ENCODE results near the gene FABP3.
A peak's percentile ranks its signal among the peaks of the same experiment; 100 is the strongest.
"Not testable (repeated sequence)": the region's sequence is repeated elsewhere in the genome, so short reads cannot be mapped to it uniquely, and the experiment has no call there.

Gene FABP3

DNA sequence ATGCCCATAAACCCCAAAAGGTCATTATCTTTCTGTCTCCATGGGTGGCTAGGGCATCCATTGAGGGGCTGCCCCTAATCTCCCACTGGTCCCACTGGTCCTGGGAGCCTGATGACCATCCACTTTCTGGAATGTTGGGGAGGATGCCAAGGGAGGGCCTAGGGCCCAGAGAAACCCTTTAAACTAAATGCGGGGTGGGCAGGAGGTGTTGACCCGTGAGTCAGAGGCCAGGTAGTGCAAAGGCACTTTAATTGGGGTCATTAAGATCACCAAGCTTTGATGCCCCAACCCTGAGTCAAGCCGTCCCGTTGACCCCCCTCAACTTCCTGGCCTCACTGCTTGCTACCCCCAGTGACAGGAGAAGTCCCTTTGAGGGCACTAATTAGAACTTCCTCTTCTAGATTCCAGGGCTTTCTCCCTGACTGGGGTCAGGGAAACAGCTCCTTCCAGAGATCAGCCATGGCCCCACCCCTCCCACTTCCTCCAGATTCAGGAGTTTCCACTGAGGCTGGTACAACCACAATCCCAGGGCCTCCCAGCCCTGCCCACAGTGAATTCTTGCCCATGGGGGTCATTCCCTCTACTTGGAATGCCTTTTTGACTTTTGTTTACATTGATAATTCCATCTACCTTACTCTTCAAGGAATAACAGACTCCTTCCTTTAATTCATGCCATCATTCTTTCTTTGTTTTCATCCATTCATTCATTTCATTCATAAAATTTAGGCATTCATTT is 24.7 kb upstream of the FABP3 start:
- no peak for DNase-seq

DNA sequence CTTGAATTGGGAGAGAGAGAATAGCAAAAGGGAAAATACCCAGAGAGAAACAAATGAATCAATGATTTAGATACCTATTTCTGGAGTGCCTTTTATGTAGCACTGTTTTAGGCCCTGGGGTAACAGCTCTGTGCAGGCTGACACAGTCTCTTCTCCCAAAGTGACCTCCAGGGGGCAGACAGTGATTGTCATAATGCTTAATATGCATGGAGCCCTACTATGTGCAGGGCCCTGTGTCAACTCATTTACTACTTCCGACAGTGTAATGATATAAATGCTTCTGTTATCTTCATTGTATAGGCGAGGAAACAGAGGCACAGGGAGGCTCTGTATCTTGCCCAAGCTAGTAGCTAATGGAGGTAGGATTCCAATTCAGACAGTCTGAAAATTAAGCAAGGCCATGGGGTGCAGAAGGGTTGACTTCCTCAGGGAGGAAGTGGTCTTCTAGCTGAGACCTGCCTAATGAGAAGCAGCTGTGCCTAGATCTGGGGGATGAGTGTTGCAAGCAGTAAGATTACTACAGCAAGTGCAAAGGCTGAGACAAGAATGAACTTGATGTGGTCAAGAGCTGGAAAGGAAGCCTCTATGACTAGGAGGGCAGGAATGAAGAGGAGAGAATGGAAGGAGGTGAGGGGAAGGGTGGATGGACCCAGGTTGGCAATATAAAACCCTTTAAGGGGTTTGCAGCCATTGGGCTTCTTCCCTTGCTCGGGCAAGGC is 23.9 kb upstream of the FABP3 start:
- DNase-seq: no peak

DNA sequence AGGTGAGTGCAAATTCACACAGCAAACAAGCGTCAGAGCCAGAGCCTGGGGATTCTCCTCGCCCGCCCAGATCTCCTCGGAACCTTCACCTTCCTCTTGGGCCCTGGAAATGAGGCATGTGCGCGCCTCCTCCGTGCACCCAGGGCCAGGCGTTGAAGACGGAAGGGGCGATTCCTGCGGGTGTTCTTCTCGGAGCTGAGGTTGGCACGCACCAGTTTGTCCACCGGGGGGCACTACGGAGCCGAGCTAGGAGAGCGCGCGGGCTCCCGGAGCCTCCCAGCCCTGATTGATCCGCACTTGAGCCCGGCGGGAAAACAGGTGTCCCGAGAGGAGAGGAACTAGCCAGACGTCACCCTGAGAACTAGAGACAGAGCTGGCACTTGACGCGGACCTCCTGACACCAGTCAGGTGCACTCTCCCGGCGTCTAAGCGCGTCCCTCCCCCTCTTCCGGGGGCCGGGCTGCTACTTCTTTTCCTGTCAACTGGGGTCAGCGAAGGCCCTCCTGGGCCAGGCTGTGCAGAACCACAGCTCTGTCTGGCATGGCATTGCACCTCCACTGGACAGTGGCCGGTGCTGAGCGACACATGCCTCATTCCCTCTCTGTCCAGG is 21.8 kb upstream of the FABP3 start:
- peak; percentile 84 for DNase-seq

DNA sequence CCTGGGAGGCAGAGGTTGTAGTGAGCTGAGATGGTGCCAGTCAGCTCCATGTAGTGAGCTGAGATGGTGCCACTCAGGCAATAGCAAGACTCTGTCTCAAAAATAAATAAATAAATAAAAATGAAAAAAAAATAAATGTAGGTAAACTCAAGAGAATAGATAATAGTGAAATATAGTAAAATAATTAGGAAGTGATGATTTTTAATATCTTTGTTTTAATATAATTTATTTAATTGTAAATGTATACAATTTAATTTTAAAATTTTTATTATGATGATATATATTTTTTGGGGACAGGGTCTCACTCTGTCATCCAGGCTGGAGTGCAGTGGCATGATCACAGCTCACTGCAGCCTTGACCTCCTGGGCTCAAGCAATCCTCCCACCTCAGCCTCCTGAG is 20.6 kb upstream of the FABP3 start:
- DNase-seq: no peak

DNA sequence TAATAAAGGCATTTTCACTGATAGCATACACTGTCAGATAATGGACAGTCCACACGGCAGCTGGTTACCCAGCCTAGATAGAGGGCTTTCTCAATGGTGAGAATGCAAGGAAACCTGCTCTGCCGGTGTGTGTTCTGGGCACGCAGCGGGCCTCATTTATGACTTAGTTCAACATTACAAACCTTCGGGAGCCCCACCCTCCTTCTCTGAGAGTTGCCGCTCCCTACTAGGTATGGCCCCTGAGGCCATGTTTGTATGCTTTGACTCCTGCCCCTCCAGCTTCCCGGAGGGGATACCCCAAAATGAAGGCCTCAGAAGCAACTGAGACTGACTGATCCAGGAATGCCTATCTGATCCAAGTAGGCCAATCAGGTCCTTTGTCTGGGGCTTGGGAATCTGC is 17.2 kb upstream of the FABP3 start:
- no peak for DNase-seq

DNA sequence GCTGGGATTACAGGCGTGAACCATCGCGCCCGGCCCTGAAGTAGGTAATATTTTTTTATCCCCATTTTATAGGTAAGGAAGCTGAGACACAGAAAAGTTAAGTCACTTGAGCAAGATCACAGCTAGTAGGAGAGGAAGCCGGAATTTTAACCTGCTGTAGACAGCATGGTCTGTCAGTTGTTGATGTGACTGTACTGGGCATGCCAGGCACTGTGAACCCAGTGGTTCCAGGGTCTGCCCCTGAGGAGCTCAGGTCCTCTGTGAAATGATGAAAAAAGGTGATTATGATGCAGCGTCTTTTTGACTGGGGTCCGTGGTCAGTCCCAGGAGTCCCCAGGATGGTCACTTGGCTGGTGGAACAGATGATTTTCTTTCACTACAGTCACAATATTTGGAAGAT is 16.7 kb upstream of the FABP3 start:
- no peak for DNase-seq

DNA sequence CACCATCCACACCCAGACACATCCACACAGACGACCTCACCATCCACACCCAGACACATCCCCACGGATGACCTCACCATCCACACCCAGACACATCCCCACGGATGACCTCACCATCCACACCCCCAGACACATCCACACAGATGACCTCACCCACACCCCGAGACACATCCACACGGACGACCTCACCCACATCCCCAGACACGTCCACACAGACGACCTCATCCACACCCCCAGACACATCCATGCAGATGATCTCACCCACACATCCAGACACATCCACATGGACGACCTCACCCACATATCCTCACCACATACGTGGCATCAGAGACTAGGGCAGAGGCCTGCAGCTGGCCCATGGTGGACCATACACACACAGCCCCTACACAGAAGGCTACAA is 14.7 kb upstream of the FABP3 start:
- DNase-seq: no peak

DNA sequence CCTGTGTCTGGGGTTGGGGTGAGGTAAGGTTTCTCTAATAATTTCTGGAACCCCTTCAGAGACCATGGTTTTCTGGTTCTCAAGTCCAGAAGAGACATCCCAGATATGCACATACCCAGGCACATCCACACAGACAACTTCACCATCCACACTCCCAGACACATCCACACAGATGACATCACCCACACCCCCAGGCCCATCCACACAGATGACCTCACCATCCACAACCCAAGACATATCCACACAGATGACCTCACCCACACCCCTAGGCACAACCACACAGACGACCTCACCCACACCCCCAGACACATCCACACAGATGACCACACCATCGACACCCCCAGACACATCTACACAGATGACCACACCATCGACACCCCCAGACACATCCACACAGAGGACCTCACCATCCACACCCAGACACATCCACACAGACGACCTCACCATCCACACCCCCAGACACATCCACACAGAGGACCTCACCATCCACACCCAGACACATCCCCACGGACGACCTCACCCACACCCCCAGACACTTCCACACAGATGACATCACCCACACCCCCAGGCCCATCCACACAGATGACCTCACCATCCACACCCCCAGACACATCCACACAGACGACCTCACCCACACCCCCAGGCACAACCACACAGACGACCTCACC is 13.8 kb upstream of the FABP3 start:
- DNase-seq: not testable (repeated sequence)

DNA sequence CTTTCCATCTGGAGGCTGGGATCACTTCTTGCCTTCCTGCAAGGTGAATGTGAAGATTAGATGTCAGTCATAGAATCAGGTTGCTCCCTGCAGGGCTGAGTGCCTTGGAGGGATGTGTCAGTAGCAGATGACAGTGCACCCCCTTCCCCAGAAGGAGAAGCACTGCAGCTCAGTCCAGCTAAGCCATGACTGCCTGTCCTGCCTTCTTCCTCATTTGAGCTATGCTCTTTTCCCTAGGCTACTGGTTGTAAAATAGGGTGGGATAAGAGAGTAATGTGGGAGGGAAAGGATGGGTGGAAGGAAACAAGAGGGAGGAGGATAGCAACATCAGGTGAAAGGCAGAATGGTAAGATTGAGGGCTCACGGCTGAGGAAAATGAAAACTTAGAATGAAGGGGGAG is 11.1 kb upstream of the FABP3 start:
- no peak for DNase-seq

DNA sequence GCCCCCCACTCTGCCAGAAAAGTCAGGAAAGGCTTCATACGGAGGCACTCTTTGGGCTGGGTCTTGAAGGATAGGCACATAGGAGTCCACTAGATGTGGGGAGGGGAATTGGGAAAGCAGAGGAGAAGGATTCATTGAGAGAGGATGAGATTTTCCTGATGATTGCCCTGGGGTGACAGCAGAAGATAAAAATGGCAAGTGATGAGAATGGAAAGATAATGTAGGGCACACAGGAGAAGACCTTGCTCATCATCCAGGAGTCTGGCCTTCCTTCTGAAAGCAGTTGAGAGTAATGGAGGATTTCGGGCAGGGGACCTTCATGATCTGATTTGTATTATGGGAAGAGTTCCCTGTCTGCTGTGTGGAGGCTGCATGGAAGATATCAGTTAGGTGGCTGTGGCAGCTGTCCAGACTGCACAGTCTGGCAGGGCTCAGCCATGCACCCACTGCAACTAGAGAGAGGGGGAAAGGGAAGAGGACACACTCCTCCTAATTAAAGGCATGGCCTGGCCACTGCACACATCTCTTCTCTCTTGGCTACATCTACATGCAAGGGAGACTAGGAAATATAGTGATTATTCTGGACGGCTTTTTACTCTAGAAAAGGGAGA is 9.6 kb upstream of the FABP3 start:
- no peak for DNase-seq

DNA sequence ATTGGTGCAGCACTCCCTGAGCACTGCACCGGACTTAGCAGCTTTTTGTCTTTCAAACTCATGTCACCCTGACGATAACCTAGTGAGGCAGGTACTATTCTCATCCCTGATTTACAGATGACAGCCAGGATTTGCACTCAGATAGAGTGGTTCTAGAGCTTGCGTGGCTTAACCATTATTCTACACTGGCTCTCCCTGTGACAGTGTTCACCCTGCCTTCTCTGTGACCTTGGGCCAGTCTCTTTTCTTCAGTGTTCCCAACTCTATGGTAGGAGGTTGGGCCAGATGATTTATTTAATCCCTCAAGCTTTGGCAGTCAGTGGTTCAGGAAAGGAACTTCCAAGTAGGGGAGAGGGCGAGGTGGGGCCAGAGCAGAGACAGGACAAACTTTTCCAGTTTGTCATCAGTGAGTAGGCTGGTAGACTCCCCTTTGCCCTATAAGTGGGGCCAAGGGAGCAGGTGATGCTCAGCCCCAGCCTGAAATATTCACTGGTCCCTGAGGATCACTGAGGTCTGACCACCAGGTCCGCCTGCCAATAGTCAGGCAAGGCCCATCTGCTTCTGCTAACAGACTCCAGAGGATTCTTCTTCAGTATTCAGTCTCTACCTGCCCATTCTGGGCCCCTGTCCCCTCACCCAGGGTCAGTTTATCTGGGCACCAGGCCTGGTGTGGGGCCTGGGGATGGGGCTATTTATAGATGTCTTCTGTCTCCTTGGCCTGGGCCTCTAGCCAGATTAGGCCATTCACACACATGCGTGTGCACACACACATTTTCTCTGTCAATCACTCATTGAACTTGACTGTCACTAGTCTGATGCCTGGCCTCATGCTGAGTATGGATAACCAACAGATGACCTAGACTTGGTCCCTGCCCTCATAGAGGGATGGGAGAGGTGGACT is 8.8 kb upstream of the FABP3 start:
- DNase-seq: no peak

DNA sequence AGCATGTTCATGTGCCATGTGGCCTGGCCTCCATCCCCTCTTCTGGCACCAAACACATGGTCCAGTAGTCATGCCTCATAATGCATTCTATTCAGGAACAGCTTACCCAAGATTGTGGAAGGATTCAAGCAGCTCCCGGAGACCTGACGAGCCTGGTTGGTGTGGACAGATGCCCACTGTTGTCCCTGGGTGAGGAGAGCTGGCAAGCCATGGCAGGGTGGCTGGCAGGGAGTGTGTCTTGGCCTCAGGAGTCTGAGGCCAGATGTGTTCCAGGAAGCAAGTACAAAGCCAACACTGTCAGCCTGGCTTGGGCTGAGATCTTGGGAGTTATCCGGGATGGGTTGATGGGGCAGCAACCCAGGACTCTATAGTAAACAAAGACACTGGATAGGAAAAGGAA is 7.3 kb upstream of the FABP3 start:
- DNase-seq: no peak

DNA sequence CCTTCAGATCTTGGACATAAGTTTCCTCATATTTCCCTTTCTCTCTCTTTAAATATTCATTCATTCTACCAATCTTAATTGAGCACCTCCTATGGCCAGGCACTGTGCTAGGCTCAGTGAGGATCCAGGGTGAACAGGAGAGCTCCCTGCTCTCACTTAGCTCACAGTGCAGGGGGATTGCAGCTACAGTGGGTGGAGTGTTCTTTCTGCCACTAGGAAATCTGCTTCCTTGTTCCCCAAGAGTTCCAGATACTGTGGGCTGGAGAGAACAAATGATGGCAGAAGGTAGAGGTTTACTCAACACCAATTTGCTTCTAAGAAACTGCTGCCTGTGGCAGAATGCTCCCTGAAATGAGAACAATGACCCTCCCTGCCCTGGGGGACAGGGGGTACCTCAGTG is 5.1 kb upstream of the FABP3 start:
- no peak for DNase-seq

DNA sequence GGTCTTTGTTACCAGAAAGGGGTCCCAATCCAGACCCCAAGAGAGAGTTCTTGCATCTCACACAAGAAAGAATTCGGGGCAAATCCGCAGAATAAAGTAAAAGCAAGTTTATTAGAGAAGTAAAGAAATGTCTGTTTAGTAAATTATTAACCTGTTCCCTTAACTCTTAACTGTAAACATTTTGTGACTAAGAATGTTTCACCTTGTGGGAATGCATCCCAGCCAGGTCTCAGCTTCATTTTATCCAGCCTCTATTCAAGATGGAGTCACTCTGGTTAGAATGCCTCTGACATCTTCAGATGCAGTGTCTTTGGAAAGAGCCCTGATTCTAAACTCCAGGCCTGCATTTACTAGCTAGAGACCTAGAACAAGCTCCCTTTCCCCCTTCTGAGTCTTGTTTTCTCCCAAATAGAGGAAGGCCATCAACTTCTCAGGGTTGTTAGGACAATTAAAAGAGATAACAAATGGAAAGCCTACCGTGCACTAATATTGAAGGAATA is 4.5 kb upstream of the FABP3 start:
- DNase-seq: no peak

DNA sequence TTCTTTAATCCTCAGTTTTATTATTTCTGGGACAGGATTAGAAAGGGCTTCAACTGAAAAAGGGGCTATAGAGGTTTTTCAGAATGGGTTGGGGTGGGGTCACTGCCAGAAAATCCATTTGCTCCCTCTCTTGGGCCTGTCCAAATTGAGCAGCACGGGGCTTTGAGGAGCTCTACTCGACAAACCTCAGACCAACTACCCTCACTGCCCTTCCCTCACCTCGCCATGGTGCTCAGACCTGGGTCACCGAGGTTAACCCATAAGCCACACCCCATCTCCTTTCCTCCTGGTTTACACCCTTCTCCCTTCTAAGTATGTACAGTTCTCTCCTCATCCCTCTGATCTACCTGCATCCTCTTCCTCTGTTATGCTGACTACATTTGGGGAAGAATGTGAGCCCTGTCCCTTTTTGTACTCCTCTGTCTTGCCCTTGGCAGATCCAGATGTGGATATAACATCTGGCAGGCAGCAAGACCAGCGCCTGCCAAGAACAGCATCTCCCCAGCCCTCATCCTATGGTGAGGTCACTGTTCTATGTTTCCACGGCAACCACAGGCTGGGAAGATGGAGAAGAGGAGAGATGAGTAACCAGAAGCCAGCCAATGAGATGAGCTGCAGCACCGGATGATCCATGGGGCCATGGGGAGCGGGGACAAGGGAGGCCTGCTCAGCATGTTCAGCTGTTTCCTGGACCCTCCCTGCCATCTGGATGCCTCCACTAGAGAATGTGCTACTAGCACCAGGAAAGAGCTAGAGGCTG is 3.7 kb upstream of the FABP3 start:
- DNase-seq: no peak

DNA sequence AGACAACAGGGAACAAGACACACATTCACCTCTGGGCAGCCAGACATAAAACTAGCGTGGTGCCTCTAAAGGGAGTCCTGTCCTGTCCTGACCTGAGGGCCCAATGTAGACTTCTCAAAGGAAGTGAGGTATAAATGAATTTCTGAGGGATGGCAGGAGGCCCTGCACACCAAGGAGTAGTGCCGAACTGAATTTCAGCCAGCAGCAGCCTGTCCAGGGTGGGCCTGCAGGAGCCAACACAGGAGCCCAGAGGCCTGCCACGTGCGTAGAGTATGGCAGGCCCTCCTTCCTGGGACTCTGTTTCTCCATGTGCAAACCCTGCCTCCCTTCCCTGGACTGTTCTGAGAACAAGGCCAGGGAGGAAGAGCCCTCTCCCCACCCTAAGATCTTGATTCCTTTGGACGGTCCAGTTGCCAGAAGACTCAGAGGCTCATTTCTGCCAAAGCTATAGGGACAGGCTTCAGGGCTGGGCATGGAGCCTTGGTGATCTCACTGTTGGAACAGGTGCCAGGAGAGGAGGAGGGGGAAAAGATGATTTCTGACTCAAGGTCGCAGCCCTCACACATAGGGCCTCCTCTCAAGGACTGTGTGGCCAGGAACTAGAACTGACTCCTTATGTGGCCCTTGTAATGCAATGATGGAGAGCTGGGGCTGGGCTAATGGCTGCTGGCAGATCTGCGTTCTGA is 1.8 kb upstream of the FABP3 start:
- DNase-seq: no peak

DNA sequence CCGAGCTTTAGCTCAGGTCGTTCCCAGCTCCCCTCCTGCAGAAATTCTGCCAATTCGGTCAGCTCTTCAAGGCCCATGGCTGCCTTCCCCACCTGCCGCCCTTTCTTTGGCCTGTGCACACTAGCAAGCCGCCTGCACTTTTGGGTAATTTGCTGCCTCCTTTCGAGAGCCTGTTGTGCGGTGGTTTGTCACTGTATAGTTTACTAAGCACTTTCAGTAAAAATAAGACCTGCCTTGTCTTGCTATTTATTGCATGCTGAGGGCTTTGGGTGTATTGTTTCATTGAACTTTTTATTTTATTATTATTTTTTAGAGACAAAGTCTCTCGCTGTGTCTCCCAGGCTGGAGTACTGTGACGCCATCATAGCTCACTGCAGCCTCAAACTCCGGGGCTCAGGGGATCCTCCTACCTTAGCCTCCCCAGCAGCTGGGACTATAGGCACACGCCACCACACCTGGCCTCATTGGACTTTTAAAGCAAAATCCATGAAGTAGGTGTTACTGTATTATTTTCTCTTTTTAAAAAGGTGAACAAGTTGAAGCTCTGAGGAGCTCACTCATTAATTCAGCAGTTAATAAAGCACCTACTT is 1.1 kb upstream of the FABP3 start:
- no peak for DNase-seq

DNA sequence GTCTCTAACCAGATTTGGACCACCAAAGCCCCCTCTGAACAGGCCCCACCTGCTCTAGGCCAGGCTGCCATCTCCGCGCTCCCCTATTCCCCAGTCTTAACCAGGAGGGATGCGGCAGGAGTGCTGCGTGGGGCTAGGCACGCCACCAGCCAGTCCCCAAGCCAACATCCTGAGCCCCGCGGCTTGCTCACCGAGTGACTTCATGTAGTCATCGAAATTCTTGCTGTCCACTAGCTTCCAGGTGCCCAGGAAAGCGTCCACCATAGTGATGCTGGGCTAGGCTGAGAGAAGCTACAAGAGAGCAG is 173 bp downstream of the FABP3 start:
- DNase-seq: no peak

DNA sequence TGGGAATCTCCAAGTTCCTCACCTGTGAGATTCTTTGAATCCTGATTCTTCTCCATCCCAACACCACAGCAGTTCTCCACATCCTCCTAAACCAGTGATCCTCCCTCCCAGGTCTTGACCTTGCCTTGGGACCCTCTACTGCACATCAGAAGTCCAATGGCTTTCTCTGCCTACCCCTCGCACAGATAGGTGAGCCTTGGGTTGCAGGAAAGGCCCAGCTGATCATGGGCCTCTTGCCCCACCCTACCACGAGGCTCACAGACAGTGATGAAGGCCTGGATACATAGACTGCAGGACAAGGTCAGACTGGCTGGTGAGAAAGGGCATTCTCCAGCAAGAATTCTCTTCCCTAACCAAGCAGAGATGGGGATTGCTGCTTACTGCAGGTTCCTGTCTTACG is 825 bp downstream of the FABP3 start:
- DNase-seq: no peak
